ENCODE data around the gene SNX25. TPM values are rescaled to one million over a fixed set of nuclear protein-coding genes. Genes with fewer than 3 reads are reported as not detected.
"Not testable (repeated sequence)": the region's sequence is repeated elsewhere in the genome, so short reads cannot be mapped to it uniquely, and the experiment has no call there.

The SNX25 gene
- total and polyA plus RNA-seq, 5 donors = 10.5 to 19.9 (median 19.3) TPM

- Histone ChIP-seq H3K27me3 (ENCODE audit: control insufficient read depth, insufficient read depth) (no peaks in the 10 kb centered on the region), H3K4me1 (ENCODE audit: control insufficient read depth, insufficient read depth, low read length) (peaks cover 5% of the 10 kb centered on the region), H3K9me3 (ENCODE audit: control insufficient read depth, low read length) (no peaks in the 10 kb centered on the region), H3K27ac (ENCODE audit: low read length) (no peak overlapping the region), H3K4me3 (ENCODE audit: low read length) (no peak overlapping the region)
- intact Hi-C loops (cut with DNase I) = no loop called here
- DNase-seq (no peak), ATAC-seq (peak; percentile 36 to 76)
- WGBS = 80% methylated on average over 19 of the region's 19 CpGs
Observed at GRCh38 chr4:185229021-185229818, 19.8 kb downstream of the SNX25 start.

GRCh38 chr4:185232370-185232769 lies 23.0 kb downstream of the SNX25 start:
- DNase-seq (no peak), ATAC-seq (no peak)
- no peaks in the 10 kb centered on the region for H3K27me3 ChIP-seq (ENCODE audit: control insufficient read depth, insufficient read depth)
- no peak overlapping the region for H3K27ac ChIP-seq (ENCODE audit: low read length)
- WGBS = 76% methylated on average over 6 of the region's 6 CpGs
- peaks cover 5% of the 10 kb centered on the region for H3K4me1 ChIP-seq (ENCODE audit: control insufficient read depth, insufficient read depth, low read length)
- no peak overlapping the region for H3K4me3 ChIP-seq (ENCODE audit: low read length)
- H3K9me3 ChIP-seq (ENCODE audit: control insufficient read depth, low read length) = no peaks in the 10 kb centered on the region
- intact Hi-C loops (cut with DNase I) = no loop called here

- Histone ChIP-seq H3K9me3 (ENCODE audit: control insufficient read depth, low read length) (no peaks in the 10 kb centered on the region), H3K4me3 (ENCODE audit: low read length) (no peak overlapping the region), H3K4me1 (ENCODE audit: control insufficient read depth, insufficient read depth, low read length) (peaks cover 3% of the 10 kb centered on the region), H3K27ac (ENCODE audit: low read length) (peak overlapping the region; percentile 48), H3K27me3 (ENCODE audit: control insufficient read depth, insufficient read depth) (no peaks in the 10 kb centered on the region)
- DNase-seq (no peak), ATAC-seq (no peak)
- whole genome bisulfite sequencing = 75% methylated on average over 7 of the region's 7 CpGs
- intact Hi-C loops (cut with DNase I) = no loop called here
Observed at GRCh38 chr4:185235119-185235842, 25.9 kb downstream of the SNX25 start.

- Histone ChIP-seq H3K4me3 (ENCODE audit: low read length) (no peak overlapping the region), H3K27ac (ENCODE audit: low read length) (peak overlapping the region; percentile 48), H3K4me1 (ENCODE audit: control insufficient read depth, insufficient read depth, low read length) (peaks cover 3% of the 10 kb centered on the region), H3K9me3 (ENCODE audit: control insufficient read depth, low read length) (no peaks in the 10 kb centered on the region), H3K27me3 (ENCODE audit: control insufficient read depth, insufficient read depth) (no peaks in the 10 kb centered on the region)
- intact Hi-C loops (cut with DNase I) = no loop called here
- no peak for DNase-seq
- 54% methylated on average over 7 of the region's 7 CpGs for WGBS
- ATAC-seq = peak; percentile 68 to 88
Observed at GRCh38 chr4:185235843-185236503, 26.6 kb downstream of the SNX25 start.

- H3K4me1 ChIP-seq (ENCODE audit: control insufficient read depth, insufficient read depth, low read length) = peaks cover 3% of the 10 kb centered on the region
- 53% methylated on average over 3 of the region's 3 CpGs for WGBS
- H3K27me3 ChIP-seq (ENCODE audit: control insufficient read depth, insufficient read depth) = no peaks in the 10 kb centered on the region
- H3K9me3 ChIP-seq (ENCODE audit: control insufficient read depth, low read length) = no peaks in the 10 kb centered on the region
- H3K27ac ChIP-seq (ENCODE audit: low read length) = no peak overlapping the region
- ATAC-seq (peak; percentile 61 to 79), DNase-seq (no peak)
- H3K4me3 ChIP-seq (ENCODE audit: low read length) = no peak overlapping the region
- intact Hi-C loops (cut with DNase I) = no loop called here
Observed at GRCh38 chr4:185237175-185237574, 27.8 kb downstream of the SNX25 start.

GRCh38 chr4:185238215-185238681 lies 28.9 kb downstream of the SNX25 start:
- DNase-seq (no peak), ATAC-seq (no peak)
- WGBS = 97% methylated on average over 5 of the region's 5 CpGs
- H3K4me1 ChIP-seq (ENCODE audit: control insufficient read depth, insufficient read depth, low read length) = peaks cover 3% of the 10 kb centered on the region
- H3K9me3 ChIP-seq (ENCODE audit: control insufficient read depth, low read length) = no peaks in the 10 kb centered on the region
- no peak overlapping the region for H3K27ac ChIP-seq (ENCODE audit: low read length)
- H3K4me3 ChIP-seq (ENCODE audit: low read length) = no peak overlapping the region
- intact Hi-C loops (cut with DNase I) = no loop called here
- no peaks in the 10 kb centered on the region for H3K27me3 ChIP-seq (ENCODE audit: control insufficient read depth, insufficient read depth)

- 95% methylated on average over 4 of the region's 4 CpGs for WGBS
- H3K9me3 ChIP-seq (ENCODE audit: control insufficient read depth, low read length) = no peaks in the 10 kb centered on the region
- H3K27ac ChIP-seq (ENCODE audit: low read length) = no peak overlapping the region
- ATAC-seq (no peak), DNase-seq (no peak)
- intact Hi-C loops (cut with DNase I) = no loop called here
- H3K27me3 ChIP-seq (ENCODE audit: control insufficient read depth, insufficient read depth) = no peaks in the 10 kb centered on the region
- peaks cover 3% of the 10 kb centered on the region for H3K4me1 ChIP-seq (ENCODE audit: control insufficient read depth, insufficient read depth, low read length)
- H3K4me3 ChIP-seq (ENCODE audit: low read length) = no peak overlapping the region
Observed at GRCh38 chr4:185238750-185239149, 29.4 kb downstream of the SNX25 start.

- H3K27me3 ChIP-seq (ENCODE audit: control insufficient read depth, insufficient read depth); H3K27ac ChIP-seq (ENCODE audit: low read length); DNase-seq; H3K4me1 ChIP-seq (ENCODE audit: control insufficient read depth, insufficient read depth, low read length); H3K4me3 ChIP-seq (ENCODE audit: low read length); H3K9me3 ChIP-seq (ENCODE audit: control insufficient read depth, low read length); intact Hi-C loops (cut with DNase I); ATAC-seq: not testable (repeated sequence)
- WGBS = 90% methylated on average over 26 of the region's 32 CpGs
Observed at GRCh38 chr4:185240486-185240885, 31.1 kb downstream of the SNX25 start.

GRCh38 chr4:185242749-185243533 lies 33.5 kb downstream of the SNX25 start:
- no peaks in the 10 kb centered on the region for H3K27me3 ChIP-seq (ENCODE audit: control insufficient read depth, insufficient read depth)
- DNase-seq (no peak), ATAC-seq (peak in 1 of 2 donors; percentile 81)
- WGBS = 79% methylated on average over 6 of the region's 6 CpGs
- no peaks in the 10 kb centered on the region for H3K9me3 ChIP-seq (ENCODE audit: control insufficient read depth, low read length)
- H3K4me1 ChIP-seq (ENCODE audit: control insufficient read depth, insufficient read depth, low read length) = no peaks in the 10 kb centered on the region
- no peak overlapping the region for H3K4me3 ChIP-seq (ENCODE audit: low read length)
- H3K27ac ChIP-seq (ENCODE audit: low read length) = no peak overlapping the region
- intact Hi-C loops (cut with DNase I) = no loop called here

- Histone ChIP-seq H3K9me3 (ENCODE audit: control insufficient read depth, low read length) (no peaks in the 10 kb centered on the region), H3K27me3 (ENCODE audit: control insufficient read depth, insufficient read depth) (no peaks in the 10 kb centered on the region), H3K27ac (ENCODE audit: low read length) (no peak overlapping the region), H3K4me1 (ENCODE audit: control insufficient read depth, insufficient read depth, low read length) (no peaks in the 10 kb centered on the region), H3K4me3 (ENCODE audit: low read length) (no peak overlapping the region)
- DNase-seq = no peak
- ATAC-seq = no peak
- WGBS = 79% methylated on average over 4 of the region's 4 CpGs
- intact Hi-C loops (cut with DNase I) = no loop called here
Observed at GRCh38 chr4:185243879-185244278, 34.5 kb downstream of the SNX25 start.

Data from right cardiac atrium (tissue), 5 donors.